HS-5 (cell line): Measurements from ENCODE around the gene ATP6V1B1.
A peak's percentile ranks its signal among the peaks of the same experiment; 100 is the strongest.

Source experiments
- DNase-seq: peaks from one replicate; pipeline ENCODE4 v3.0.0-alpha.2; 2012; ENCODE audit warnings: low read depth

The ATP6V1B1 gene

DNA sequence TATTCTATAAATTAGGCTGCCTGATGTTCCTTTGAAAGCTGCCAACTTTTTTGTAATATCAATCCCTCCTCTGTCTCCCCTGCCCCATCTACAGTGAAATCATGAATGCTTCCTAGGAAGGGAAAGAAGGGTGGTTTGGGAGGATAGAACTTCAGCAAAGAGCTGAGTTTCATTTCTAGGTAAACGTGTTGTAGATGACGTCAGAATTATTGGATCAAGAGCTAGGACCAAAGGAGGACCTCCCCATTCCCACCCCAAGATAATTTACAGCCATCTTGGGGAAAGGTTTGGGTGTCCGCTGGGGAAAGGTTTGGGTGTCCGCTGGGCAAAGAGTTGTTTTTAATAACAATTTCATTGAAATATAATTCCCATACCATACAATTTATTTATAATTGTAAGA, 31.5 kb downstream of the ATP6V1B1 start:
- no peak for DNase-seq

DNA sequence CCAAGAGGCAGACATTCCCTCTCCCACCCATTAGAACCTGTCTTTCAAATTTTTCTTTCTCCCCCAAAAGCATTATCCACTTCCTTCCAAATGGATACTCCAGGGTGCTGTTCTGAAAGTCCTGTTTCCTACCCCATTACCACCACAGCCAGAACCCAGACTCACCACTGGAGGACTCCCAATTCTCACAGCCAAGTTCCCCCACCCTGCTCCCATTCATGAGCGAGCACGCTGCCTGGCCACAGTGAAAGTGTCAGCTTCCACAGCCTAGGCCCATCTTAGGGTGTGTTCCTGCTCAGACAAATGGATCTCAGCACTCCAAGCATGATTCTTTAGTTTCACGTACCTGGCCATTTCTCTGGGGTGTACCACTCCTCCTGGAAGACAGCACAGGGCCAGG, 38.9 kb downstream of the ATP6V1B1 start:
- no peak for DNase-seq

DNA sequence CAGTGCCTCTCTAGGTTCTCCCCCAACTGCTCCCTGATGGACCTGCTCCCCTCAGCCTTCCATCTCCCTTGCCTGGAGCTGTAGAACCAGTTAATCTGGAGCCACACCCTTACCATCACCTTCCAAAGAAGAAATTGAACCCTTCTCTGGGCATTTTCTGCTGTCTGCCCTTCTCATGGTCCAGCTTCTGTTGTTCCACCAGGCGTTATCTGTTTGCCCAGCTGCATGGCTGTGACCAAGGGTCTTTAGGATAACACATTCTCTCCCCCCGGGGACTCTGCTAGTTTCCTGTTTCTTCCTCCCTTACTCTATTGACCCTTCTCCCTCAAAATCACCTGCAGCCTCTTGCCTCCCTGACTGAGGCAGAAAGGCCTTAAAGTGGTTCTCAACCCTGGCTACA, 39.5 kb downstream of the ATP6V1B1 start:
- no peak for DNase-seq

DNA sequence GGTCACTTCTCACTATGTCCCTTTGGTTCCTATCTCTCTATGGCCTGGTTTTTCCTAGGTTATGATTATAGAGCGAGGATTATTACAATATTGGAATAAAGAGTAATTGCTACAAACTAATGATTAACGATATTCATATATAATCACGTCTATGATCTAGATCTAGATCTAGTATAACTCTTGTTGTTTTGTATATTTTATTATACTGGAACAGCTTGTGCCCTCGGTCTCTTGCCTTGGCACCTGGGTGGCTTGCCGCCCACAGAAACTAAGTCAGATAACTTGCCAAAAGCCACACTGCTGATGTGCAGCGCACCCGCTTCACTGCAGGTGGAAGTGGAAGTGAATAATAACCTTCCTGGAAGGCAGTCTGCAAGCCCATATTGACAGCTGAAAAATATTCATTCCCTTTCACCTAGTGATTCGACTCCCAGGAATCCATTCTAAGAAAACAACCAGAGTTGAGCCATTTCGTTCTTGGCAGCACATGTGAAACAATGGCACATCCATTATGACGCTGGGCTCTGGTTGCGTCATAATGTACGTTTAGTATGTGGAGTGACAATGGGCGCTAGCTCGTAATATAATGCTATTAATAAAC, 42.0 kb downstream of the ATP6V1B1 start:
- peak; percentile 68 for DNase-seq

DNA sequence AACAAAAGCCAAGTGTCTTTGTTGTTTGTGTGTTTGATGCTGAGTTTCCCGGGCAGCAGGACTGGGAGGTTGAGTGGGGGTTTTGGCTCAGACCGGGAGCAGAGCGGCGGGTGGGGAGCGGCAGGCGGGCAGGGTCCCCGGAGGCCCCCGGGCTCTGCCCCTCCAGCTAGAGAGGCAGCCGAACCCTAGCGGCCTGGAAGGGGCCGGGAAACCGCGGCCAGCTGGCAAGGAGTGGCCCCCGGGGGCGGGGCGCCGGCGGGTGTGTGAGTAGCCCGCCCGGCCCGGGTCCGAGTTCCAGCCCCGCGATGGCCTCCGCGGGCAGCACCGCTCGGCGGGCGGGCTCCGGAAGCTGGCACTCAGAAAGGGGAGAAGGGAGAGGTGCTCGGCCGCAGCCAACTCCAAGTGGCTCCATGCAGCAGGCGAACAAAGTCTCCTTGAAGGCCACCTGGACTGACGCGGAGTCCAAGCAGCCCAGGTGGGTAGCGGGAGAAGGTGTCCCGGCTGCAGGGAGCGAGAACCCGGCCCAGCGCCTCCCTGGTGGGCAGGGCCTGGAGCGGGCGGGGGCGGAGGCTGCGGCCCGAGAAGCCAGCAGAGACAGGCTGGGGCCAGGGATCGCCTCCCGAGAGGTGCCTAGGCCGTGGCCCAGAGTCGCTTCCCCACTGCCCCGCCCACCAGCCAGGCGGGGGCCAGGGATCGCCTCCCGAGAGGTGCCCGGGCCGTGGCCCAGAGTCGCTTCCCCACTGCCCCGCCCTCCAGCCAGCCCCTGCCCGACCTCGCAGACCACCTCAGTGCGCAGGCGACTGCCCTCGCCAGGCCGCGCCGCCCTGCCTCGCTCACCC, 42.9 kb downstream of the ATP6V1B1 start, which contains the start of gene ANKRD53:
Gene ANKRD53 (plus strand): TSS at position 290 of the 839 bp plus-strand sequence. CDS start 16 bp downstream, at position 306.
- no peak for DNase-seq

DNA sequence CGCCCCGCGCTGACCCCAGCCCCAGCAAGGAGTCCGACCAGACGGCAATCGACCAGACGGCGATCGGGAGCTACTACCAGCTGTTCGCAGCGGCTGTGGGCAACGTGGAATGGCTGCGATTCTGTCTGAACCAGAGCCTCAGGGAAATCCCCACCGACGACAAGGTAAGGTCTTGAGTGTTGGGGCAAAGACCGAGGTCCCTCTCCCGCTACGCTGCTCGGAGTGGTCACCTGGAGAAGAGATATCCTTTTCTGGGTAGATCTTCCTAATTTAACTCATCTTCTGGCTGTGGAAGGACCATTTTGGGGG, 43.4 kb downstream of the ATP6V1B1 start:
- no peak for DNase-seq

DNA sequence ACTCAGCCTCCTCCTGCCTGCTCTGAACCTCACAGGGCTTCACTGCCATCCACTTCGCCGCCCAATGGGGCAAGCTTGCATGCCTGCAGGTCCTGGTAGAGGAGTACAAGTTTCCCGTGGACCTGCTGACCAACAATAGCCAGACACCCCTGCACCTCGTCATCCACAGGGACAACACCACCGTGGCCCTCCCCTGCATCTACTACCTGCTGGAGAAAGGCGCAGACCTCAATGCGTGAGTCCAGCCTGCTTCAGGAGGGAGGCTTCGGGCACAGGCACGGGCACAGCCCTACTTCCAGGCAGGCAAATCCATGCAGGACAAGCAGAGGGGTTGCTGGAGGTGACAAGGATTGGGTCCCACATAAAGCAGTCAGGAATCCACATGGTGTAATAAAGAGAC, 43.9 kb downstream of the ATP6V1B1 start:
- no peak for DNase-seq

DNA sequence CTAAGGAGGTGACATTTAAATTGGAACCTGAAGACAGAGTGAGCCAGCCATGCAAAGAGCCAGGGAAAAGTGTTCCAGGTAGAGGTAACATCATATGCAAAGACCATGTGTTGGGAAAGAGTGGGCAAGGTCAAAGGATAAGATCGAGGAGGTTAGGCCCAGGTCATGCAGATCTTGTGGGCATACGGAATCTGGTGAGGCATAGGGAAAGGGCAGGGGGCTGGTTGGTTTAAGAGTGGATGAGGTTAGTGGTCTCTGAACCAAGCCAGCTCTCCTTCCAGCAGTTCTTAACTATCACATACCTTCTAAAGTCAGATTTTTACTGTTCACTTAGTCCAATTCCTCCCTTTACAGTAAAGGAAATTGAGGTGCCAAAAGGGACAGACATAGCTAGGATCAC, 45.7 kb downstream of the ATP6V1B1 start:
- no peak for DNase-seq

DNA sequence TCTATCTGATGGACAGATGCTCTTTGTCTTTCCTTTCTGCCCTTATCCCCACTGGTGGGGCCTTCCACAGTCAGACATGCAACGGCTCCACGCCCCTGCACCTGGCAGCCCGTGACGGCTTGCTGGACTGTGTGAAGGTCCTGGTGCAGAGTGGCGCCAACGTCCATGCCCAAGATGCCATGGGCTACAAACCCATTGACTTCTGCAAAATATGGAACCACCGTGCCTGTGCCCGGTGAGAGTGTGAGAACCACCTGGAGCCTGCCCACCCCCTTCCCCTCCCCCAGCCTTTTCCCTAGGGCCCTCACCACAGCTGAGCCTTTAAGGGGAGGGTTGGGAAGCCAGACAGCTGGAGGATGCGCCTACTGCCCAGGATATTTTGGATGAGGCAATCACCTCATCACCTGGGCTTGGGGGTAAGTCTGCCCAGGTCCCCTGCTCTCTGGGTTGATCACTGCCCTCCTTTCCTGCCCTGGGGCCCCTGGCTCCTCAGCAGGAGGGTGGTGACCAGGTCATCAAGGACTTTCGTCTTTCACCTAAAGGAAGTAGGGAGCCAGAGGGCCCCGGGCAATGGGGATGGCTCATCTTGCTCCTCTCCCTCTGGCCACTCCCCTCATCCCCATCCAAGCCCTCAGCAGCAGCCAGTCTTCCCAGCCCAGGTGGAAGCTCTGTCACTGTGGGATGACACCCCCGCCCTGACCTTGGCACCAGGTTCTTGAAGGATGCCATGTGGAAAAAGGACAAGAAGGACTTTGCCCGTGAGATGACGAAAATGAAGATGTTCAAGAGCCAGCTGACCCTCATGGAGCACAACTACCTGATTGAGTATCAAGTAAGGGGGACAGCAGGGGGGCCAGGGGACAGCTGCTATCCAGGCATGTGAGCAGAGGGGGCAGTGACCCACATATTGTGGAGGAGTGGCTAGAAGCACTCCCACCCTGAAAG, 46.4 kb downstream of the ATP6V1B1 start:
- no peak for DNase-seq

DNA sequence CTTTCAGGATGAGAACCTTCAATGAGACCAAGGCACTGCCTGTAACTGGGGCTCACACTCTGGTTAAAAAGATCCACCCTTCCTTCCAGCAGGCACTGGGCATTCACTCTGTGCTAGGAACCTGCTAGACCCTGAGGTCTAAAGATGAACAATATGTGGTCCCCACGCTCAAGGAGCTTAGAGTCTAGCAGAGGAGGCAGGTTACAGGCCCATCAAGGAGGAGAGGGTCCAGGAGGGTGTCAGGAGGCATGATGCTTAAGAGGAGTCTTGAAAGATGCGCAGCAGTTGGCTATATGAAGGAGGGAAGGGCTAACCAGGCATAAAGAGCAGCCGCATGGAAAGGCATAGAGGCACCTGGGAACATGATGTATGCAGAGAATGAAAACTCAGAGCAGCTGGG, 47.3 kb downstream of the ATP6V1B1 start:
- no peak for DNase-seq

DNA sequence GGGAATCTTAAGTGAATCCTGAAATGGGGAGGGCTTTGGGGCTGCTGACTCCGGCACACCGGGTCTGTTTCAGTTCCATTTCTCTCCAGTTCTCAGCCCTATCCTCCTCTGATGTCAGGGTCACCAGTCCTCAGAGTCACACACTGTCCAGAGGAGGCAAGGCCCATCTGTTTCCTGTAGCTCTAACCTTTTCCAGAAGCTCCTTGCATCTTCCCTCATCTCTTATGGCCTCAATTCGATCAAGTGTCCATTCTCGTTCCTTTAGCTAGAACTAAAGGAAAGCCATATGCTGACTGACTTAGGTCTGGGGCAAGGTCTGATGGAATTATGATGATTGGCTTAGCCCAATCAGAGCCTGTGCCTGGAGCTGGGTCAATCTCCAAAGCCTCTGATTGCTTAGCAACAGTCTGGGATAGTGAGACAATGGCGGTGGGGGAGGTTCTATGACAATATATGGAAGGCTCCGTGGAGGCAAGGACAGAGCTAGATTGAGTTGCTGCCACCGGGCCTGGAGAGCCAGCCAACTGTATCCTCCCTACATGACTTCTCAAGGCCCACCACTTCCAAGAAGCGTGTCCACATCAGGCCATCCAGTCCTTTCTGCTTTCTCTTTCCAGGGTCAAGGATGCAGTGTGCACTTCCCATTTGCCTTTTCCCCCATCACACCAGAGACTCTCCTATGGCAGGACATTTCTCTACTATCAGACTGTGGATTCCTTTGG, 48.0 kb downstream of the ATP6V1B1 start:
- DNase-seq = no peak

DNA sequence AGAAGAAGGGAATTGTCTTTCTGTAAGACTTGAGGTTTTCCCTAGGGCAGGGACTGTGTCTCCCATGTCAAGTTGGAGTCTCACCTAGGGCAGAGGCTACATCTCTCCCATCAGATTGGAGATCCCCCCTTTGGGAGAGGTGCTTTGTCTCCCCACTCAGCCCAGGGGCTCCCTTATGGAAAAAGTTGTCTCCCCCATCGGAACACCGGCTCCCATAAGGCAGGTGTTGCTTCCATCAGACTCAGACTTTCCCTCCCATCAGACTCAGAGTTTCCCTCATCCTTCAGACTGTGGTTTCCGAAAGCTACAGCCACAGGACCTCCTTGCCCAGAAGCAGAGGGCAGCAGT, 48.5 kb downstream of the ATP6V1B1 start:
- DNase-seq = no peak

DNA sequence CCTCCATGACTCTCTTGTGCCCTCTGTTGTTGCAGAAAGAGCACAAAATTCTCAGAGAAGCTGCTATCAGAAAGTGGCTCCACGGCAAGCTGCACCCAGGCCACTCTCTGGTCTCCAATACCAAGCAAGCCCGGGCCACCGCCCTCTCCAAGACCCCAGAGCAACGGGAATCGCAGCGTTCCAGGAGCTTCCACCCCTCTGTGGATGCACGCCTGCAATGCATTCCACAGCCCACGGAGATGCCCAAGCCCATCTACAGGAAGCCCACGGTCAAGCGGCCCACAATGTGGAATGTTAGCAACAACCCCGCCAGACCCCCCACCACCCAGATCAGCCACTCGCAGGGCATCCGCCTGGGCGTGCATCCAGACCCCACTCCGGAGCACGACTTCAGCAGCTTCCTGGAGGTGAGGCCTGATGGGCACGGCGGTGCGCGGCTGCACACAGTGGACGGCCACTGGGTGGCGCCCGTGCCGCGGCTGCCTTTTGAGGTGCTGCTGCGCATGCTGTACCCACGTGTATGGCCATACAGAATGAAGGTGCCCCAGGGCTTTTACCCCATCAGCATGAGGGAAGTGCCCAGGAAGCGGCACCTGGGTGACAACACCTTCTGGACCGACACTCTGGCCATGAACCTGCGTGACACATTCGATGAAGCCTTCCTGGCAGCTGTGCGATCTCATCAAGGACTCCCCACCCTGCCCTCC, 49.0 kb downstream of the ATP6V1B1 start:
- no peak for DNase-seq

DNA sequence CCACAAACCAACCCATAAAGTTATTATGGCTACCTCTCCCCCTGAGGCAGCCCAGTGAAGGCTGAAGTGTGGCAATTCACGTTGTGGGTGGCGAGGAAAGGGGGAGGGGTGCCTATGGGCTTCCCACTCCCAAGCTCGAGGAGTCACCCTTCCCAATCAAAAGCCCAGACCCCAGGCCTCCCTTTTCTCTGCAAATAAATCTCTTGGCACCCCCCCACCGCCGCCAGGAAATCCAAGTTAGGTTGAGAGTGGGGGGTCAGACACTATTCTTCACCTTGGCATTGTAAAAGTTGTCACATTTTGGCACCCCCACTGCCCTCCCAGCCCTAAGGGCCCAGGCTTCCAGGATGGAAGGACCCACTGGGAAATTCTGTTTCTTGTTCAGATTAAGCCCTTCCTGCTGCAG, 49.6 kb downstream of the ATP6V1B1 start:
- DNase-seq = no peak

DNA sequence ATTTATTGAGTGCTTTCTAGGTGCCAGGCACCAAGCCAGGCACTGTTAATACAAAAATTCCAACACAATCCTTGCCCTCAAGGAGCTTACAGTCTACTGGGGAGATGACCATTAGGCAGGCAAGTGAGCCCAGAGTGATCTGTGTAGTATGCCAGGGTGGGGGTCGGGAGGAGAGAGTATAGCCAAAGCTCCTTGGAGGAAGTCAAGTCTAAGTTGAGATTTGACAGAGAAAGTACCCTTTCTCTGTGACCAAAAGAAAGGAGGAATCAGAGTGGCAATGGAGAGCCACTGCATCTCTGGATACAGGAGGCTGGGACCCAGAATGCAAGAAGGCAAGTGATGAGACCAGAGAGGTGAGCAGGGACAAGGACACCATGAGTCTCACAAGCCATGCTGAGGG, 50.3 kb downstream of the ATP6V1B1 start:
- DNase-seq = no peak

DNA sequence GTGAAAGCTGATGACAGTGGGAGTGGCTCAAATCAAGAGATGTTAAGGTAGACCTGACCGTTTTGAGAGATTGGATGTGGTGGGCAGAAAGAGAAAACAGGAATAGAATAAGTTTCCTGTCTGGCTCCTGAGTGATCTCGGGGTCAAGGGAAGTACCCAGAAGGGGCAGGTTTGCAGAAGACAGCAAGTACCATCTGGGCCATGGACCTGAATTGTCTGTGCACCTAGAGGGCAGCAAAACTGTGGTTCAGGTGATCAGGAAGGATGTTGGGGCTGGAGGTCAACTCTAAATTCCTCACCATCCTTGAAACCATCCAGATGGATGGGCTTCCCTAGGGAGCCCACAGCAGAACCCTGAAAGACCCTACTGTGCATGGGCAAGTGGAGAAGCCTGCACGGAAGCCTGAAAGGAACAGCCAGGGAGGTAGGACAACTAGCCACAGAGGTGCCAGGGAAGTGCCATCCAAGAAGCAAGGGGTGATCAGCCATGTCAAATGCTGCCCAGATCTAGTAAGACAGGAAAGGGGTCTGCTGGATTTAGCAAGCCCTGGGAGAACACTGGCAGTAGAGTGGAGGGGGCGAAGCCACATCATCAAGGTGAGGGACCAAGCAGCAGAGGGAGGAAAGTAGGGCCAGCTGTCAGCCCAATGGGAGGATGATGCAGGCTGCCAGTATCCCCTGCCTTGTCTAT, 50.9 kb downstream of the ATP6V1B1 start:
- DNase-seq = no peak

DNA sequence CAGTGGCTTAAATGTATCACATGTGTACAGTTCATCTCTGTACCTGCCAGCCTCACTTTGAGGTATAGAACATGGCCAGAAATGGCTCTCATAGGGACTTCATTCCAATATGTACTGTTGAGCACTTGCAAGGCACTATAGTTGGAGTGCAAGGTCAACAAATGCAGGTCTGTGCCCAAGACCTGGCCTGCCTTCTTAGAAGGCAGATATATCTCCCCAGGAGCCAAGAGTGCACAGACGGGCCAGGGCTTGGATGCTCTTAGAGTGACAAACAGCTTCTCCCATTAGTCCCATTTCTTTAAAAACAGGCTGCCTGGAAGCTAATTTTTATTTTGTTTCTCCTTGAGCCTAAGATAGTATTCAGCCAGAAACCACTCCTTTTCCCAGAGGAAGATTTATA, 51.7 kb downstream of the ATP6V1B1 start:
- no peak for DNase-seq

DNA sequence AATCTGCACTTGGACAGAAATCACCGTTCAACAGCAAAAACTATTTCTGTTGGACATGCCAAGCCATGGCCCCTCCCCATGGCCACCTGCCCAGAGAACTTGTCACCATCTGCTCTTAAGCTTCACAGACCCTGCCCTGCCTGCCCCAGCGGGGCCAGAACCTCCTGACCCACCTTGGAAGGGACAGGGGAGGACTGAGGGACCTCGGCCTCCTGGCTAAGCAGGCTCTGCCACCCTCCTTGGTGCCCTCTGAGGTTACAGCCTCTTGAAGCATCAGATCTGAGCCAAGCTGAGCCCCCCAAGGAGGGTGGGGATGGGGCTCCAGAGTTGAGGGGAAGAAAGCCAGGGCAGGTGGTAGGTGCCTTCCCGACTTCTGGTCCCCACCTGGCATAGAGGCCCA, 52.5 kb downstream of the ATP6V1B1 start:
- no peak for DNase-seq

DNA sequence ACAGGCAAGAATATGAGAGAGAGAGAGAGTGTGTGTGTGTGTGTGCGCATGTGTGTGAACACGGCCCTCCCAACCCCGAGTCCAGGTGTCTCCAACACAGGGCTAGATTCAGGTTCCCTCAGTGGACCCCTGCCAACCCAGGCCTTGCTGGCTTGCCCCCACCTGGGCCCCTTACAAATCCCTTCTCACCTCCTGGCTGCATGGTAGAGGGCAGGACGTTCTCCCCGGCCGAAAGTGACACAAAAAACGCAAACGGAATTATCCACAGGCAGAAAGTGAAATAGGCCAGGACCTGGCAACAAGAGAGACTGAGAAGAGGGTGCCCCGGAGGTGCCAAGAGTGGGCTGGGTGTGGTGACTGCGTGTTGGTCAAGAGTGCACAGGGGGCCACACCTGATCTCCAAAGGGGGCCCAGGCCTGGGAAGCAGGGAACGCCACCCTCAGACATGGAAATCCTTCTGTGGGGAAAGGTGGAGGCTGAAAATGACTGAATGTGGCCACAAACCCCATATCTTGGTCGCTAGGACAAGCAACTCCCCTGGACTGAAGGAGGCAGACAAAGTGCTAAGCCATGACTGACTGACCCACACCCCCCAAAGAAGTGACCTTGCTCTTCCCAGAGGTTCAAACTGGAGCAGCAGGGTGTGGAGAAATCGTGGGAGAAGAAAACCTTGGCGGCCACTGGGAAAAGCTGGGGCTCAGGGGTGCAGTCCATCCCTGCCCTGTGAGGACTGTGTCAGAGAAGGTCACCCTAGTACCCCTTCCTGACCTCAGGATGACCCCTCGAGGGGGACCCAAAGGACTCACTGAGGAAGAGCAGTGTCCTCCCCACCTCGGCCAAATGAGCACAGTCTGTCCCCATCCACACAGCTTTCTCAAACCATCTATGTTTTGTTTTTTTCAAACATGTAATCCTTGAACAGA, 53.3 kb downstream of the ATP6V1B1 start:
- DNase-seq = no peak

DNA sequence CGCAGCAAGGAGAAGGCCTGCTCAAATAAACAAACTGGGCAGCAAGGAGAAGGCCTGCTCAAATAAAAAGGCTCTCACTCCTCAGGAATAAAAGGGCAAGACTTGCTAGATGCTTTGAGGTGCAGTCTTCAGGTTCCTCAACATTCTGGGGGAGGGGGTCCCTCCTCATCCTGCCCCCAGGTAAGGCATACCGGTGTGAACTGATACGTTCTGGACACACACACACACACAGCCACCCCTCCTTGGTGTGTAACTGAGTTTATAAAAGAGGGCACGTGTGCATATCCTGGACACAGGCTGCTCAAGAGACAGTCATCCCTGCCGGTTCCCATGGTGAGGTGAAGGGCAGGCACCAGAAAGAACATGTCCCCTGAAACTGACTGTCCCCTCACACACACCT, 54.5 kb downstream of the ATP6V1B1 start:
- DNase-seq = no peak
